Astrocyte of the cerebellum (primary cell): ENCODE data around the gene KCND2.

Experiments used
- DNase-seq: peaks from one replicate; pipeline ENCODE4 v3.0.0-alpha.2; 2011; ENCODE audit warnings: low read depth
- H3K4me3 ChIP-seq: 2 replicates; pipeline ENCODE4 v1.5.1; 2011; ENCODE audit warnings: mild to moderate bottlenecking, low read depth, low read length, moderate library complexity
- in situ Hi-C: cut with HindIII; loops from 2 replicates; pipeline ENCODE4 v1.10.0; 2017; ENCODE audit warnings: low sequenced_read_pairs
- TF ChIP-seq, protein P1 (sequence below): IDR thresholded peaks from 2 replicates; pipeline ENCODE4 v1.5.1; 2012; ENCODE audit warnings: low read length, low read depth, moderate library complexity, mild to moderate bottlenecking; ENCODE audit errors: missing control alignments

Gene KCND2

DNA sequence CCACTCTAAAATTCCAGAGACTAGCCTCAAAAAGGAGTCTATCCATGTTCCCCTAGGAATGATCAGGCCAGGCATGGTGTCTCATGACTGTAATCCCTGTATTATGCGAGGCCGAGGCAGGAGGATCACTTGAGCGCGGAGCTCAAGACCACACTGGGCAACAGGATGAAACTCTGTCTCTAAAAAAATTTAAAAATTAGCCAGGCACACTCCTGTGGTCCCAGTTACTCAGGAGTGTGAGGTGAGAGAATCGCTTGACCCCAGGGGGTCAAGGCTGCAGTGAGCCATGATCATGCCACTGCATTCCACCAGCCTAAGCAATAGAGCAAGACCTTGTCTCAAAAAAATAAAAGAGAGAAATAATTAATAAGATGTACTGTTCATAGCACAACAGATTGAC is 256.8 kb downstream of the KCND2 start:
- DNase-seq = no peak
- in situ Hi-C loops = no loop called here
- H3K4me3 ChIP-seq = no peak overlapping the region
- TF ChIP-seq, protein P1, sequence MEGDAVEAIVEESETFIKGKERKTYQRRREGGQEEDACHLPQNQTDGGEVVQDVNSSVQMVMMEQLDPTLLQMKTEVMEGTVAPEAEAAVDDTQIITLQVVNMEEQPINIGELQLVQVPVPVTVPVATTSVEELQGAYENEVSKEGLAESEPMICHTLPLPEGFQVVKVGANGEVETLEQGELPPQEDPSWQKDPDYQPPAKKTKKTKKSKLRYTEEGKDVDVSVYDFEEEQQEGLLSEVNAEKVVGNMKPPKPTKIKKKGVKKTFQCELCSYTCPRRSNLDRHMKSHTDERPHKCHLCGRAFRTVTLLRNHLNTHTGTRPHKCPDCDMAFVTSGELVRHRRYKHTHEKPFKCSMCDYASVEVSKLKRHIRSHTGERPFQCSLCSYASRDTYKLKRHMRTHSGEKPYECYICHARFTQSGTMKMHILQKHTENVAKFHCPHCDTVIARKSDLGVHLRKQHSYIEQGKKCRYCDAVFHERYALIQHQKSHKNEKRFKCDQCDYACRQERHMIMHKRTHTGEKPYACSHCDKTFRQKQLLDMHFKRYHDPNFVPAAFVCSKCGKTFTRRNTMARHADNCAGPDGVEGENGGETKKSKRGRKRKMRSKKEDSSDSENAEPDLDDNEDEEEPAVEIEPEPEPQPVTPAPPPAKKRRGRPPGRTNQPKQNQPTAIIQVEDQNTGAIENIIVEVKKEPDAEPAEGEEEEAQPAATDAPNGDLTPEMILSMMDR = no peak

GRCh38 chr7:120538335-120538734 is 265.4 kb downstream of the KCND2 start:
- in situ Hi-C loops = no loop called here
- no peak for DNase-seq
- no peak overlapping the region for H3K4me3 ChIP-seq
- TF ChIP-seq, protein P1 = no peak

GRCh38 chr7:120539321-120539720 is 266.3 kb downstream of the KCND2 start:
- in situ Hi-C loops = no loop called here
- no peak overlapping the region for H3K4me3 ChIP-seq
- TF ChIP-seq, protein P1 = no peak
- DNase-seq = no peak

DNA sequence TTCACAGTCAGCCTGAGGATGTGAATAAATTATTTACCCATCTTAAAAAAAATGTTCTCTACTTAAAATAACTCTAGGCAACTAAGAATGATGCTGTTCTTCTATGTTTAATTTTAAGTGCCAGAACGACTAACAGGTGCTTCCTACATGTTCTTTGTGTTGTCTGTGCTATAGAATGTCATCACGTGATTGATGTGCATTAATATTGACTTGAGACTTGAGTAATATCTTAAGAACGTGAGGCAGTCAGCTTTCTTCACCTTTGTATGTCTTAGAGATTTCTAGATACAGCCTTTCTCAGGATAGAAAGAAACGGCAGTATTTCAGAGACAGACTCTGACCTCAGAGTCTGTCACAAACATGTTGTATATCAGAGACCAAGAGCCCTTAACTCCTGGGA is 274.6 kb downstream of the KCND2 start:
- no peak overlapping the region for H3K4me3 ChIP-seq
- no peak for DNase-seq
- TF ChIP-seq, protein P1 = no peak
- in situ Hi-C loops = no loop called here

- peak; percentile 53 for DNase-seq
- H3K4me3 ChIP-seq = no peak overlapping the region
- TF ChIP-seq, protein P1 = no peak
- in situ Hi-C loops = no loop called here
Observed at GRCh38 chr7:120550494-120551048, 277.6 kb downstream of the KCND2 start.

DNA sequence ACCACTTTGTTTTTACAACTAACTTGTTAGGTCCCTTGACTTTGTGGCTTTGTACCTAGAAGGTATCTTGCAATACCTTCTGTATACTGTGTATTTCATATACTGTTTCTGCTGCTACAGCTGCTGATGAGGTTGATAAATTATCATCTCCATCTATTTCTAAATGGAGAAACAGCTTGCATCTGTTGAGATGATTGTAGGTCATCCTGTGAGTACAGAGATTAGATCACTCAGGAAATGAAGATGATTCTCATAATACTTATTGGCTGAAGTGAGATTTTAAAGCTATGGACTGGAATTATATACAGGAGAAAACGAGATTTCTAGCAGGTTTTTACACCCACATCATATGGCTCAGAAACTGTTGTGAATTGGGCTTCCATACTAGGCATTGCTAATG is 280.5 kb downstream of the KCND2 start:
- no peak for DNase-seq
- H3K4me3 ChIP-seq = no peak overlapping the region
- in situ Hi-C loops = no loop called here
- TF ChIP-seq, protein P1 = no peak
